ENCODE data around the gene PPP3CA.

Gene PPP3CA

GRCh38 chr4:100985576-100985975, 361.8 kb downstream of the PPP3CA start:
- no peak for DNase-seq

GRCh38 chr4:100984901-100985300, 362.4 kb downstream of the PPP3CA start:
- no peak for DNase-seq

DNA sequence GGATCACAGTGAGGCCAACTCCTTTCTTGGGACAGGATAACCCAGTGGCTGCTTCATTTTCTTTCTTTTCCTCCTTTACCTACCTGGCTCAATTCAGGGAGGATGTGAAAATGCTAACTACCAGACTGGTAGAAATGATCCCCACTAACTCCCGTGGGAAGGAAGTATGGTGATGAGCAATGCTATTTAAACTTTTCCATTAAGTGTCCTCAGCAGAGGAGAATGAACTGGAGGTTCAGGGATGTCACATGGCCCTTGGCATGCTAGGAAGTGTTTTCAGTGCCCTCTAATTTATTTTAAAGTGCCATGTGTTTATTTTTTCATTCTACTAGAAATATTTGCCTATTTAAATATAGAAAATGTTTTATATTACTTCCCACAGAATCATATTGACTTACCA, 363.9 kb downstream of the PPP3CA start:
- DNase-seq, result no peak

GRCh38 chr4:100982345-100982744, 365.0 kb downstream of the PPP3CA start:
- no peak for DNase-seq

DNA sequence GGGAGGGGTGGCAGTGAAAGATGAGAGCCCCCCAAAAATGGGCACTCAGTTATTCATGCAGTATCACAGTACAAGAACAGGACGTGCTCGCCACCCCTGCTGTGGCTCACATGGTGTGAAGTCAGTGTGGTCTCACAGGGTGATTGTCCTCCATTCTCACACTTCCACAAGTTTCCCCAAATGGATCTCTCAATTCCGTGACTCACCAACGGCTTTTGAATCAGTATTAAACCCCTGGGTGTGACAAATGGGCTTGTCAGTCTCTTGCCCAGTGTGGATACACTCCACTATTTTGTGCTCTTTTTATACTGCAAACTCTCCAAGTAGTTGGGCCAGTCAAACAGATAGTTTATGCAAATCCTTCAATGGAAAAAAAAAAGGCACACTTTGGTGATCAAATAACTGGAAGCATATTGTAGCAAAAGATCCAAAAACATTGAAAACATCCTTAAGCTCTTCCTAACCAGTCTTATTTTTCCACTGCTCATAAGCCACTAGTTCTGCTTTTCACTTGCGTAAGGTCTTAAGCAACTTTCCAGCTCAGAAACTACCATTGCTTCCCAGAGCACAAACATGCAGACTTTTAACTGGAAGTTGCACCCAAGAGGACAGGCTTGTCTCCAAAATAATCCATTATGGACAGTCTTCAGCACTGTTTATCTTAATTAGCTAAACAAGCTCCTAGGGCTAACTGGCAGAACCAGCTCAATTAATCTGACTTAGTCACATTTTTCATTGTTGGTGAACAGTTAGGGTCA, 365.7 kb downstream of the PPP3CA start:
- peak; percentile 42 for DNase-seq

DNA sequence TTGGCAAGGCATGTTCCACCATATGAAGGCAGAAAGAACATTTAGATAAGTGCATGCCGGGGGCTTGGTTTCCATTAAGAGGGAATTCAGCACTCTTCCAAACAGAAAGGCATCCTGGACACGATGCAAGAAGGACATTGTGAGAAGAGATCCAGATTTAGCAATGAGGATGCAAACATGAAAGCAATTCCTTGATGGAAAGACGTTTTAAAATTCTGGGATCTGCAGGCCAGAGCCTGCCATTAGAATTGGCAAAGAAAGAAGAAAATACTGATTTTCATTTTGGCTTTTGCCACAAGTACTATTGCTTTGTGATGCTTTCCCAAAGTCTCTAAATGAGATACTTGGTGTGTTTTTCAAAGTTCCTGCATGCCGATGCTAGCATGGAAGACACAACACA, 367.6 kb downstream of the PPP3CA start:
- DNase-seq, result no peak

GRCh38 chr4:100977746-100978397, 369.5 kb downstream of the PPP3CA start:
- no peak for DNase-seq

- no peak for DNase-seq
These were observed 370.1 kb downstream of the PPP3CA start for GRCh38 chr4:100977274-100977673.
